ENCODE data around the gene CDK5R1. TPM values are rescaled to one million over a fixed set of nuclear protein-coding genes. Genes with fewer than 3 reads are reported as not detected.

Gene CDK5R1
- total and polyA plus RNA-seq, 7 experiments from 2014 or later = 4.9 to 21.2 (median 7.5) TPM

Other genes starting within 250 kb of the CDK5R1 start
- gene RHBDL3, start 221.2 kb upstream of the CDK5R1 start, total RNA-seq = under 1 TPM in 2 of 5 experiments, not detected in 3; 0.07 to 0.39 TPM
- not detected for gene RHBDL3, start 221.2 kb upstream of the CDK5R1 start, polyA plus RNA-seq
- gene C17orf75, start 144.8 kb upstream of the CDK5R1 start, total RNA-seq = 10 to 100 TPM; 14.2 to 22.0 (median 17.9) TPM
- 10 to 100 TPM in 1 of 2 donors, 1 to 10 TPM in 1; 9.6 to 12.6 TPM for gene C17orf75, start 144.8 kb upstream of the CDK5R1 start, polyA plus RNA-seq
- gene ZNF207, start 136.8 kb upstream of the CDK5R1 start, total RNA-seq = 100 to 1,000 TPM; 248 to 288 (median 281) TPM
- 100 to 1,000 TPM; 168 to 169 TPM for gene ZNF207, start 136.8 kb upstream of the CDK5R1 start, polyA plus RNA-seq
- 100 to 1,000 TPM in 1 of 5 experiments, 10 to 100 TPM in 4; 60.1 to 112 (median 67.5) TPM for gene PSMD11, start 42.5 kb upstream of the CDK5R1 start, total RNA-seq
- 100 to 1,000 TPM; 102 to 103 TPM for gene PSMD11, start 42.5 kb upstream of the CDK5R1 start, polyA plus RNA-seq